OCI-LY3 (cell line): ENCODE results near the gene SULT1C2.

Source experiments
- H2AFZ ChIP-seq: fragments of 200-600, 300-600 bp; shearing (Covaris generic); 2 replicates; pipeline ENCODE4 v1.6.0; 2014; ENCODE audit warnings: antibody characterized with exemption, low read depth, low read length
- H3K27ac ChIP-seq: fragments of 200-600, 300-600 bp; sonication (generic); 2 replicates; pipeline ENCODE4 v1.5.1; 2014; ENCODE audit warnings: mild to moderate bottlenecking, low read length, moderate library complexity, mixed read lengths
- H3K27me3 ChIP-seq: fragments of 200-600, 300-600 bp; sonication (generic); 2 replicates; pipeline ENCODE4 v1.6.1; 2014; ENCODE audit warnings: low read depth, low read length, mixed read lengths
- H3K36me3 ChIP-seq: fragments of 200-600, 300-600 bp; sonication (generic); replicated peaks from 2 replicates; pipeline ENCODE3; 2014; ENCODE audit warnings: low read depth, low read length, mixed read lengths
- H3K4me1 ChIP-seq: fragments of 300-600, 200-600 bp; sonication (generic); 2 replicates; pipeline ENCODE4 v1.6.1; 2014; ENCODE audit warnings: low read length, mixed read lengths
- H3K4me2 ChIP-seq: fragments of 200-600, 300-600 bp; sonication (generic); 2 replicates; pipeline ENCODE4 v1.6.1; 2014; ENCODE audit warnings: low read length, mixed read lengths
- H3K4me3 ChIP-seq: fragments of 300-600, 200-600 bp; sonication (generic); 2 replicates; pipeline ENCODE4 v1.5.1; 2014; ENCODE audit warnings: antibody characterized with exemption, mild to moderate bottlenecking, low read length, moderate library complexity
- H3K79me2 ChIP-seq: fragments of 300-600, 200-600 bp; shearing (Covaris generic); 2 replicates; pipeline ENCODE4 v1.6.1; 2014; ENCODE audit warnings: mild to moderate bottlenecking, low read length, mixed read lengths
- H3K9ac ChIP-seq: fragments of 300-600, 200-600 bp; shearing (Covaris generic); 2 replicates; pipeline ENCODE4 v1.6.0; 2014; ENCODE audit warnings: mild to moderate bottlenecking, low read length, moderate library complexity
- H3K9me3 ChIP-seq: fragments of 200-600, 300-600 bp; shearing (Covaris generic); 2 replicates; pipeline ENCODE4 v1.6.1; 2014; ENCODE audit warnings: low read length, mixed read lengths; ENCODE audit not compliant: insufficient read depth
- H4K20me1 ChIP-seq: fragments of 200-600, 300-600 bp; sonication (generic); 2 replicates; pipeline ENCODE4 v1.6.1; 2016; ENCODE audit warnings: low read length, mixed read lengths; ENCODE audit not compliant: insufficient read depth
- EZH2phosphoT487 ChIP-seq: fragments of 200-600 bp; shearing (Covaris generic); IDR thresholded peaks from 2 replicates; pipeline ENCODE4 v1.6.1; 2018; ENCODE audit warnings: antibody characterized with exemption, mixed run types, low read depth
- TF ChIP-seq, protein P1 (sequence below): fragments of 200-600, 300-600 bp; sonication (generic); IDR thresholded peaks from 2 replicates; pipeline ENCODE4 v1.5.1; 2014; ENCODE audit warnings: antibody characterized with exemption, low read length, low read depth

SULT1C2 gene

GRCh38 chr2:108268001-108268400 is 20.7 kb upstream of the SULT1C2 start:
- H3K36me3 ChIP-seq = no peaks in the 10 kb centered on the region
- no peaks in the 10 kb centered on the region for H4K20me1 ChIP-seq
- no peaks in the 10 kb centered on the region for H3K9me3 ChIP-seq
- H3K79me2 ChIP-seq = no peaks in the 10 kb centered on the region
- H3K27ac ChIP-seq = no peak overlapping the region
- H3K4me2 ChIP-seq = no peak overlapping the region
- TF ChIP-seq, protein P1, sequence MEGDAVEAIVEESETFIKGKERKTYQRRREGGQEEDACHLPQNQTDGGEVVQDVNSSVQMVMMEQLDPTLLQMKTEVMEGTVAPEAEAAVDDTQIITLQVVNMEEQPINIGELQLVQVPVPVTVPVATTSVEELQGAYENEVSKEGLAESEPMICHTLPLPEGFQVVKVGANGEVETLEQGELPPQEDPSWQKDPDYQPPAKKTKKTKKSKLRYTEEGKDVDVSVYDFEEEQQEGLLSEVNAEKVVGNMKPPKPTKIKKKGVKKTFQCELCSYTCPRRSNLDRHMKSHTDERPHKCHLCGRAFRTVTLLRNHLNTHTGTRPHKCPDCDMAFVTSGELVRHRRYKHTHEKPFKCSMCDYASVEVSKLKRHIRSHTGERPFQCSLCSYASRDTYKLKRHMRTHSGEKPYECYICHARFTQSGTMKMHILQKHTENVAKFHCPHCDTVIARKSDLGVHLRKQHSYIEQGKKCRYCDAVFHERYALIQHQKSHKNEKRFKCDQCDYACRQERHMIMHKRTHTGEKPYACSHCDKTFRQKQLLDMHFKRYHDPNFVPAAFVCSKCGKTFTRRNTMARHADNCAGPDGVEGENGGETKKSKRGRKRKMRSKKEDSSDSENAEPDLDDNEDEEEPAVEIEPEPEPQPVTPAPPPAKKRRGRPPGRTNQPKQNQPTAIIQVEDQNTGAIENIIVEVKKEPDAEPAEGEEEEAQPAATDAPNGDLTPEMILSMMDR = no peak
- no peak for TF ChIP-seq EZH2phosphoT487
- no peak overlapping the region for H3K4me3 ChIP-seq
- no peak overlapping the region for H3K9ac ChIP-seq
- H2AFZ ChIP-seq = no peak overlapping the region
- H3K4me1 ChIP-seq = no peaks in the 10 kb centered on the region
- H3K27me3 ChIP-seq = peaks cover 15% of the 10 kb centered on the region; the same call in 1 of the 2 replicates

DNA sequence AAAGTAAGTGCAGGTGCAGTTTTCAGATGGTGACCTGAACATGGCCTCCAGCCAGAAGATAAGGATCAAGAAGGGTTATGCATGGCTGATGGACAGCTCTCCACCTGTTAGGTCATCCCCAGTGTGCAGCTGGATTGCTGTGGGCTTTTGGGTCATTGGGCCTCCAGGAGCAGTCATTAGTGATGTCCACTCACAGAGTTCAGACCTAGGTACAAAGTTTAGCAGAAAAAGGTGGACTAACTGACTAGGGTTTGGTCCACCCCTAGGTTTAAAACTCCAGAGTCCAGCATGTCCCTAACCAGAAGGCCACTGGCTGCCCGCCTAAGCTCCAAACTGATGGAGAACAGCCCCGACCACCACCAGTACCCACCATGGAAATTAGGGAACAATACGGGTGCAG is 18.3 kb upstream of the SULT1C2 start:
- H3K9ac ChIP-seq = no peak overlapping the region

GRCh38 chr2:108270768-108271506 is 17.8 kb upstream of the SULT1C2 start:
- H2AFZ ChIP-seq = 0 out of 2 replicates have a peak overlapping the region, but pooled peaks have one; percentile 82
- H3K9me3 ChIP-seq = no peaks in the 10 kb centered on the region
- H3K4me1 ChIP-seq = no peaks in the 10 kb centered on the region
- H3K27ac ChIP-seq = no peak overlapping the region
- TF ChIP-seq, protein P1 = no peak
- TF ChIP-seq EZH2phosphoT487 = no peak
- H3K36me3 ChIP-seq = no peaks in the 10 kb centered on the region
- H3K27me3 ChIP-seq = no peaks in the 10 kb centered on the region
- no peaks in the 10 kb centered on the region for H4K20me1 ChIP-seq
- H3K4me3 ChIP-seq = no peak overlapping the region
- H3K79me2 ChIP-seq = no peaks in the 10 kb centered on the region
- no peak overlapping the region for H3K9ac ChIP-seq
- H3K4me2 ChIP-seq = no peak overlapping the region

More for the DNA sequence above, 18.3 kb upstream of the SULT1C2 start:
- Histone ChIP-seq H3K4me2 (no peak overlapping the region), H2AFZ (no peak overlapping the region), H3K36me3 (no peaks in the 10 kb centered on the region), H4K20me1 (no peaks in the 10 kb centered on the region), H3K4me3 (no peak overlapping the region), H3K27me3 (peaks cover 4% of the 10 kb centered on the region; the same call in 1 of the 2 replicates), H3K4me1 (no peaks in the 10 kb centered on the region), H3K27ac (no peak overlapping the region), H3K79me2 (no peaks in the 10 kb centered on the region), H3K9me3 (no peaks in the 10 kb centered on the region)
- TF ChIP-seq EZH2phosphoT487 = no peak
- TF ChIP-seq, protein P1 = no peak

DNA sequence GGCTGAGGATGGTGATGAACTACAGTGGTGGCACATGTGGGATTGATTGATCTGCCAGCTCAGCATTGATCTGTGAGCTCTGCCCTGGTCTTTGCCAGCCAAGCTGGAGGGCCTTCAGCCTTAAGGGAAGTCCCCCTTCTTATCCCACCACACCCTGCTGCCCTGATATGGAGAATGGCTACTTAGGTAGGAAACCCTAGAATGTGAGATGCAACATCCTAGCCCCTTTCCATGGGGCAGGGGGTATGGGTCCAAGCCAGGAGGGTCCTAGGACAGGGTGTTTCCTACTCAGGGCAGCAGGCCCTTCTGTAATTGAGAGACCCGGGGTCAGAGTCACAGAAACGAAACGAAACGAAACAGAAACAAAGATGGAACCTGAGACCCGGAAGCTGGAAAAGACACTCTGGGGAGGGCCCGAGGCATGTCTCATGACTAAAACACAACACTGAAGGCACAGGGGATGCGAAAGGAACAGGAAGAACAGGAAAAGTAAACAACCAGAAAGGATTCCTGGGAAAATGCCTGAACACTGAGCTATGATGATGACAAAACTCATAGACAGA is 16.9 kb upstream of the SULT1C2 start:
- Histone ChIP-seq H4K20me1 (no peaks in the 10 kb centered on the region), H3K36me3 (no peaks in the 10 kb centered on the region), H3K4me3 (peak overlapping the region; percentile 63), H3K4me2 (peak overlapping the region; percentile 53), H2AFZ (peak overlapping the region; percentile 82), H3K4me1 (no peaks in the 10 kb centered on the region), H3K79me2 (no peaks in the 10 kb centered on the region), H3K27me3 (no peaks in the 10 kb centered on the region), H3K9ac (no peak overlapping the region), H3K9me3 (no peaks in the 10 kb centered on the region), H3K27ac (no peak overlapping the region)
- no peak for TF ChIP-seq EZH2phosphoT487
- TF ChIP-seq, protein P1 = no peak
